ENCODE measurements around the gene CHST11.

CHST11 gene

DNA sequence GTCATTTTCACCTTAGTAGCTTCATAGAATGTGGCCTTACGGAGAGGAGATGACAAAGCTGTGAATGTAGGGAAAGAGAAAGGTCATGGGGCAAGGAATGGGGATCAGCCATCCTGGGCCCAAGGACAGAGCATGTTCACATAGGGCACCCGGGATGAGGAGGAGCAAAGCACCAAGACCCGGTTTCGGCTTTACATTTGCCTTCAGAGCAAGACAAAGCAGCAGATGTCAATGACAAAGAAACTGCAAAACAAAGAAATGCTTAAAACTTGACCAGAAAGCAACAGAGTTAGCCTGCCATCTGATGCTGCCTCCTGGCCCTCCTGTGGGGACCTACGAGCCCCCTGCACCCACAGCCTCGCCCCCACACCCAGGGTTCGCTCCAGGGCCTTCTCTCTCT lies 252.1 kb downstream of the CHST11 start:
- DNase-seq, result no peak

DNA sequence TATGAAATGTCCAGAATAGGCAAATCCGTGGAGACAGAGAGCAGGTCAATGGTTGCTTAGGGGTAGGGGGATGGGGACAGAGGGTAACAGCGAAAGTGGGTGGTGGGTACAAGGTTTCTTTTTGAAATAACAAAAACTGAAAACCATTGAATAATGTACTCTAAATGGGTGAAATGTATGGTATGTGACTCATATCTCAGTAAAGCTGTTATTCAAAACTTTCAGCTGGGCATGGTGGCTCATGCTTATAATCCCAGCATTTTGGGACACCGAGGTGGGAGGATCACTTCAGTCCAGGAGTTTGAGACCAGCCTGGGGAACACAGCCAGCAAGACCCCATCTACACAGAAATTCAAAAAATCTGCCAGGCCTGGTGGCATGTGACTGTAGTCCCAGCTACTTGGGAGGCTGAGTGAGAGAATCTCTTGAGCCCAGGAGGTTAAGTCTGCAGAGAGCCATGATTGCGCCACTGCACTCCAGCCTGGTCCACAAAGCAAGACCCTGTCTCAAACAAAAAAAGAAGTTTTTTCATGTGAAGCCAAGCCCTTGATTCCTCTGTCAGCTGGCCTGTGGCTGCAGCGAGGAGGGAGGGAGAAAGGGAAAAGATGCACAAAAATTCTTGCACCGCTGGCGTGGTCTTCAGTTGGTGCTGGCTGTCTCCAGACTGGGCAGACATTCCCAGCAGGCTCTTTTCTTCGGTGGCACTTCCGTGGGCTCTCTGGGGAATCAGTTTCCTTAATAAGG lies 253.1 kb downstream of the CHST11 start:
- DNase-seq, result no peak

DNA sequence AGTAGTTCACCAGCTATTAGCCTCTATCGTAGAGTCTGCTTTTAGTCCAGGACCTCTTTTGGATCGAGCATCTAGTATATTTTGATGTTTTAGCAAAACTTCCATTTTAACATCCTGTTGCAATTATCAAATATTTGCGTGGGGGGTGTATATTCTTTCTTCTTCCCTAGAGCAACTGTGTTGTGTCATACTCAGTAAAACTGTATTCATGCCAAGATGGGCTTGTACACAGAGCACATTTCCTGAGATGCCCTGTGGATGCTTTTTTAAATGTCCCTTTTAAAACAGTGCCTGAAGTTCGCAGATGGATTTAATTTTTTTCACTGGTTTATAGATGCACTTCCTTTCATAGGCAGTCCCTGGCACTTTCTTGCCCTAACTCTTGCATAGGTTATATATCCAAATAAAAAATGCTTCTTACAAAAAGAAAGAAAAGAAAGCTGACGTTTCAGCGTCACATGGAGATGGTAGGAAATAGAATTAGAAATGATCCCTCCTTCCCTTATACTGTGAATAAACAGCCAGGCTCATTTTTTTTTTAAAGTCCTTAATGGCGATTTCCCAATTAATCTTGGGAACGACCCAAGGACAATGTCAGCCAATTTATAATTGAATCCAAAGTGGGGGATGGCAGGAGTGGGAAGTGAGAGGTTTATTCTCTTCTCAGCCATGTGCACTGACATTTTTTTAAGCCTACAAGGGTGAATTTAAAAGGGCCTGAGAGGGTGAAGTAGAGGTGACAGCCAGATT lies 254.4 kb downstream of the CHST11 start:
- no peak for DNase-seq

DNA sequence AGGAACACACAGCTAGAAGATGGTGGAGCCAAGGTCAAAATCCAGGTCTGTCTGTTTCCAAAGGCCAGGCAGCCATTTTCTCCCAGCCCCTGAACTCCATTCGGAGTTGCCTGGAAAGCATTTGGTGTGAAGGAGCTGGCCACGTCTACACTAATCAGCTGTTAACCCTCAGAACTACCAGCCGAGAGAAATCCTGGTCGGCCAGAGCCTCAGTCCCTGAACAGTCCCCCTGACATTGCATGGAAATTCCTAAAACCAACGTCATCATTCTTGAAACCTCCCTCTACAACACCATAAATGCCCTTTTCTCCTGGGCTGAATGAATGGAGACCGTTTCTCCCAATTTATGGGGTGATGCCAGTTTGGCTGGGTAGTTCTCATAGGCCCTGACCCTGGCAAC lies 255.7 kb downstream of the CHST11 start:
- DNase-seq, result no peak

DNA sequence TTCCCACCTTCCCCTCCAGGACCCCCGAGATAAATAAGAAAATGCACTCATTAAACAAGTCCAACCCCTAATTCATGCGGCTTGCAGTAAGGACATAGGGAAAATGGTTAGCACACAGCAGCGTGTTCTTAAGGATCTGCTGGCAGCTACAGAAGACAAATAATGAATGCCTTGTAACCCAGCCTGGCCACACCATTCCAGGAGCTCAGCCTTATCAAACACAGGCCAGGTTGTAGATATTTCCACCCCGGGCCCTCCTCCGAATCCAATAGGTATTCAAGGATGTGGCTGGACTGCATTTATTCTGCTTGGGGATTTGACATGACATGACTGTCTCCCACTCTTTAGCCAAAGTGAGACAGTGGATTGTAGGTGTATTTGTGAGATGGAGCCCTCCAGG lies 256.2 kb downstream of the CHST11 start:
- DNase-seq, result no peak

DNA sequence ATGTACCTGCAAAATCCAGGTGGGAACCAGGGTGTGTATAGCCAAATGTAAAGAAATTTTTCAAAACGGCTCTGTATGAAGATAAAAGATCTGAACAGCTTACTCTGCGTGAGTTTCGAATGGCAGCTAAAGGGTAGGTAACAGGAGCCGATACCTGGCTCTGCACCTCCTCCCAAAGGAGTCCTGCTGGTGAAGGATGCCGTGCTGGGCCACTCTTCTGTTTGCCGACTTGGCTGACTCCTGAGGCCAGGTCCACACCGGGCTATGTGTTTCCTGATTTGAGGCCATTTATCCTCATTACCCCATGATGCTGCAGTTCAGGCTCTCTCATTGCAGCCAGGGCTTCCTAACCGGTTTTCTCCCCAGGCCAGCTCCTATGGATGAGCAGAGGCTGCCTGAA lies 256.7 kb downstream of the CHST11 start:
- no peak for DNase-seq

DNA sequence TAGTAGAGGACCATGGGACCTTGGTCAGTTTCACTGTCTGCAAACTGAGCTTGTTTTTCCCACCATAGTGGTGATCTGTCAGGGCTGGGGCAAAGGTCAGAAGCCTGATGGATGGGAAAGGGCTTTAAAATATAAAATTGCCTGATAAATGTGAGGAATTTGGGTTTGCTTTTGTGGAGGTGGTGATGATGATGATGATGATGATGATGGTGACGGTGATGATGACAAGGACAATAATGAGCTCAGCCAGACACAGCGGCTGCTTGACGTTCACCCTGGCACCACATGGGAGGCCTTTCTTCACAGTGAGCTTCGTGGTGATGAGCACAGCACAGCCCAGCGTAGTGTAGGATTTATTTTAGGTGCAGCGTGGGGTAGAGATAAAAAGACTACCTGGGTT lies 257.6 kb downstream of the CHST11 start:
- DNase-seq, result no peak

DNA sequence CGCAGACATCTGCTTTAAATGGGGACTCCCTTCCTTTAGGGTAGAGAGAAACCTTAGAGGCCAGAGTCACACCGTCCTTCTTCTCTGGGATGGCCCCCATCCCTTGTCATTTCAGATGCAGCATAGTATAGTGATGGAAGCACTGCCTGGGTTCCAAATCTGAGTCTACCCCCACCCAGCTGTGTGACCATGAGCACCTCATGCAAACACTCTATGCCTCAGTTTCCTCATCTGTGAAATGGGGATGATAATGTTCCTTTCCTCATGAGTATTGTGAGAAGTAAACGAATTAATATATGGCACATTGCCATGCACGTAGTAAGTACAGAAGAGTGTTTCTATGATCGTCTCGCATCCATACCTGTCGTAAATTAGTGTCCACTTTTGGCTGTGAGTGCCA lies 259.4 kb downstream of the CHST11 start:
- no peak for DNase-seq

DNA sequence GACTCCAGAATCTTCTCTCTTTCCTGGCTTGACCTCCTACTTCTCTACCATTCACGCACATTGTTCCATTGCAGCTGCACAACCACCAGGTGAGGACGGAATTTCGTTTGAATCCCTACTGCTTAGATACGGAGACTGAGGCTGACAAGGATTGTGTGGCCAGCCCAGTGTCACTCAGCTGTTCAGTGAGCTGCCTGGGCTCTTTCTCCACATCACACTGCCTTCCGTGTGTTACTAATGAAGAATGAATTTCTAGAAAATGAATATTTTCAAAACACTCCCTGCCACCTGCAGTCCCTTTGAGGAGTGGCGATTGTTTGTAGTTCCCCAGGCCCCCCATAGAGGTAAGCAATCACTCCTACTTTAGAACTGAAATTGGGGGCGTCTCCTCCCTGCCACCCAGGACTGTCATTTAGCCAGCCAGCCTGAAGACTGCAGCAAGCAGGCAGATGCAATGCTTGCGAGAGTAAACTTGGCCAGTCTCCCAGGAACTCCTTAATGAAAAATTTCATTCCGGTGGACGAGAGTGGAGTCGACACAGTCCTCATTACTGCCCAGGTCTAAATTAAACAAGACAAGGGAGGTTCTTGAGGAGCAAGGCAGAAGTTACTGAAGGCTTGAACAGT lies 261.7 kb downstream of the CHST11 start:
- no peak for DNase-seq

DNA sequence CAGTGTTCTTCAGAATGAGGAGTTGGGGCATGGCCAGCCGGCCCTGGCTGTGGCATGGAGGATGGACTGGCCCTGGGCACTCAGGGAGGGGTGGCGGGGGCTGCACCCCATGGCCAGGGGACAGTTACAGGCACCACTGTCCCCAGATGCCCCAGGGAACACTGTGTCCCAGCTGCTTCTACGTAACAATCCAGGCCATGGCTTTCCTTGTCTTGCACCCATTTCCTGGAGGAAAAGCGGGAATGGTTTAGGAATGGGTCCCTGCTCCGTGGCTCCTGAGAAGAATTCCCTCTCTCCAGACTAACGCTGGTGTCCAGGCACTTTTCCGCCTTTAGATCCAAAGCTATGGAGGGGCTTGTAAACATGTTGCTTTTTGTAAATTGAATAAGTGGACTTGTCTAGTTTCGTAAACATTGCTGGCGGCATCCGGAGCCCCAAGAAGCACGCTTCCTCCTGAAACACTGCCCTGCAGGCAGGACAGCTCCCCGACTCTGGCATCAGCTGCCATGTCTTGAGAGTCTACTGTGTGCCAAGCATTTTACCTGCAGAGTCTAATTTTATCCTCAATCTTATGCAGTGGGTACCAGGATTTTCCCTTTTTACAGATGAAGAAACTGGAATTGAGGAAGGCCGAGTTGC lies 263.1 kb downstream of the CHST11 start:
- DNase-seq, result no peak

DNA sequence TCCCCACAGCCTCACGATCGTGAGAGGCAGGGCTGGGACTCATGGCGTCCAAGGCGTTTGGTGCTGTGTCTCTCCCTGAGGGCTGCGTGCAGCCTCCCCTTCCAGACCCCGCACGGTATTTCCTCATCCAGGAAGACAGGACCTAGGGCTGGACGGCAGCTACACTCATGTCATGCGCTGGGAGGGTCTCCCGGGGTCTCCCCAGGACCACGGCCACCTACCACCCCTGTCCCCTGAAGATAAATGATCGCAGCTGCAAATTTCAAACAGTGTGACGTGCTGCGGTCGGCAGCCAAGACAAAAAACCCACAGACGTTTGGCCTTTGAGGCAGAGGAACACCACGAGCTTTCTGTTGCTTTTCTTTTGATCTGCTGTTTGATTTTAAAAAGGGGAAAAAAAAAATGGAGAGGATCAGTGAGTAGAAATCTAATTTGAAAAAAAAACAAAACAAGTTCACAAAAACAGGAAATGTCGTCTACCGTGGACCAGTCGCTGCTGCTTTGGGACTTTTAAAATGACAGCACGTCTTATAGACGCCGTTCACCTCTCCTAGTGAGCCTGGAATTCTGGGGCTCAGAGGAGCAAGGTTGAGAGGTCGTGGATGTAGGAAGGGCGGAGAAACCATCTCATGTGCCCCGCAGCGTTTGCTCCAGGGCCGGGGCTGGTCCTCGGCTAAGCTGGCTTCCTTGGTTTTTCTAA lies 263.7 kb downstream of the CHST11 start:
- peak; percentile 48 for DNase-seq

DNA sequence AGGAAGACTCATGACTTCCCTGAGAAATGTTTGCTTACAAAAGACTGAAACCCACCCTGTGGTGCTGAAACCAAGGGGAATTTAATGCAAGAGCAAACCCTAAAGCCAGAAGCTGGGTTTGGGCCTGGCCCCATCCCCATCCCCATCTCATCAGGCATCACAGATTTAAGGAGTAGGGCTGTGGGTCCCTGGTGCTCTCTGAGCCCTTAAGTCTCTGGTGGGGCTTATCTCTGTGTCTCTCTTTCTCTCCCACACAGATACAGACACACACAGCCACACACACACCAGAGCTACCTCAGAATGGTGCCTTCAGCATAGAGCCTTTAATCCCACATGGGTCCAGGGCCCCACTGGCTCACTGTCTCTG lies 264.3 kb downstream of the CHST11 start:
- DNase-seq, result no peak

DNA sequence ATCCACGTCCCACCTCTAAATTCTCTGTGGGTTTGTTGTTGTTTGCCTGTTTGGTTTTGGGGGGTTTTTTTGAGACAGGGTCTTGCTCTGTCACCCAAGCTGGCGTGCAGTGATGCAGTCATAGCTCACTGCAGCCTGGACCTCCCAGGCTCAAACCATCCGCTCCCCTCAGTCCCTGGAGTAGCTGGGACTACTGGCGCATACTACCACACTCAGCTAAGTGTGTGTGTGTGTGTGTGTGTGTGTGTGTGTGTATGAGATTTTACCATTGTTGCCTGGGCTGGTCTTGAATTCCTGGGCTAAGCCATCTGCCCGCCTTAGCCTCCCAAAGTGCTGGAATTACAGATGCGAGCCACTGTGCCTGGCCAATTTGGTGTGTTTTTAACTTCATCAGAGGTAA lies 265.2 kb downstream of the CHST11 start:
- no peak for DNase-seq

DNA sequence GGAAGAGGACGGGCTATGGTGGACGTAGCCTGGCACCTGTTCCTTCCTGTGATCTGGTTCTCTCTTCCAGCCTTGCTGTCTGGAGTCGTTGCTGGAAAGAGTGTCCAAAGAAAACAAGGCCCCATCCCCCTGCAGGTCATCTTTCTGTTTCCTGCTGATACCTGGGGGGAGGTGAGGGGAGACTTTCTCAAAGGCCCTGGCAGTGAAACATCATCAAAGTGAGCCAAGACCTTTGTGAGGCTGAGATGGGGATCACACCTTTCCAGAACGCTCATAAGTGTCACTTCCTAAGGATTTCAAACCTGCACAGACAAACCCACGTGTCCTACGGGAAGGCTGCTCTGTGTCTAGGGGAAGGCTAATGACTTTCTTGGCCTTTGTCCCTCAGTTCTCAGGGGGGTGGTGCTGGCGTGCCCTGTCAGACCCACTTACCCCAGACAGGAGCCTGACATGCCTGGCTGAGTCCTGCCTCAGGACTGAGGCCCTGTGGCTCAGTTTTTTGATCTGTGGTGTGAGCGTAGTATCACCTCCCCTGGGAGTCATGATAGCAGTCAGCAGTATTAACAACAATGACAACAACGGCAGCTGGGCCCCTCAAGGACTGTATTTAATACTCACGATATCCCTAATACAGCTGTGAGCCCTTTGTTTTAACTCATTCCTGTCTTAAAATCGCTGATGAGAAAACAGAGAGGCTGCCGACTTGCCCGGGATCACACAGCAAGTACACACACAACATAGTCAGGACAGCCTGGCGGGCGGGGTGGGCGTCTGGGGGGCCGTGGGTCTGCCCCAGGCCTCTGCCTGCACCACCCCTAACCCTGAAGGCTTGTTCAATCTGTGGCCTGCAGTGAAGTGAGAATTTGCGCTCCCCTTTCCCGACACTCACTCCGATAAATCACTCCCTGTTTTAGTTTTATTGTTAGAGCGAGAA lies 266.1 kb downstream of the CHST11 start:
- DNase-seq, result no peak

DNA sequence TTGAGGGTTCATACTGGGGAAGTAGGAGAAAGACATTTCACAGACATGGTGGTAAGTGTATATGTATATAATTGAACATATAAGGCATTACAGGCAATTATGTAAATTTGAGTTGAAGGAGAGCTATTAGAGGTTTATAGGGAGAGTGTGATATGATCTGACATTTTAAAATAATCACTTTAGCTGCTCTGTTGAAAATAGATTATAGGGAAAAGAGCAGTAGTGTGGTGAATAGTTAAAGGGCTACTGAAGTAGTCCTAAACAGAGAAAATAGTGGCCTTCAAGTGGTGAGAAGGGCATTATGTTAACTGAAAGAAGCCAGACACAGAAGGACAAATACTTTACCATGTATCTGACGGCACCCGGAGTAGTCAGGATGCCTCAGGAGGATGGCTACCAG lies 267.1 kb downstream of the CHST11 start:
- DNase-seq, result no peak

DNA sequence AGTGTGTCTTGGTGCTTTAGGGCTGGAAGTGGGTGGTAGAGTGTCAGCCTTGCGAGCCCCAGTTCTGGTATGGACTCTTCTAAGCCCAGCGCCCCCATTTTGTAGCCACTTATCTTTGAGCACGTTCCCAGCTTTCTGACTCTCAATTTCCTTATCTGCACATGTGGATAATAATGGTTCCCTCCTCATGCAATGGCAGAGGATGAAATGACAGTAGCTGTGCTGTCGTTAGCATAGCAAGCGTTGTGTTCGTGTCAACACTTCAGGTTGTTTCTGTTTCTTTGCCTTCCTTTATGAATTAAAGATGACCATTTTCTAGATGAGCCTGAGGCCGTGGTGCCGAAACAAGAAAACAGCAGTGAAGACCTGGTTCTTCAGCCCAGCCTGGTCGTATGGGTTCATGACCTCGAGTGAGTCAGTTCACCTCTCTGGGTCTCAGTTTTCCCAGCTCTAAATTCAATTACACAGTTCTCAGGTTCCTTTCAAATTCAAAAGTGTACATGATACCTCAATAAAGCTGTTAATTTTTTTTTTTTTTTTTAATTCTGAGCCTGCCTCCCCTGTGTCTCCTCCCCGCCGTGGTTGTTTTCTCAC lies 268.3 kb downstream of the CHST11 start:
- no peak for DNase-seq

DNA sequence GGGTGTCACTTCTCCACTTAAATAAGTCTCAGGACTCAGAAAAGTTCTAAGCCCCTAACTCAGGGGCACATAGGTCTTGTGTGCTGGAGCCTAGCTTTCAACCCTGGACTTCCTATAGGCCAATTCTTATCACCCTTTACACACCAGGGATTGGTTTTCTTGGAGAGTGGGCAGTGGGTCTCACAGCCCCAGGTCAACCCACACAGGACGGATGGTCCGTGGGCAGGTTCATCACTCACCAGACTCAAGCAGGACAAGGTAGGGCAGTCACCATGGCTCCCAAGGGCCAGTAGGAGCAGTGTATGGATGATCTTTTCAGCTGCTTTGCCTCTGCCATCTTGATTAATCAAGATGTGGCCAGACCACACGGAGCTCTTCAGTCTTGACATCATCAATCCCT lies 268.9 kb downstream of the CHST11 start:
- DNase-seq, result no peak

DNA sequence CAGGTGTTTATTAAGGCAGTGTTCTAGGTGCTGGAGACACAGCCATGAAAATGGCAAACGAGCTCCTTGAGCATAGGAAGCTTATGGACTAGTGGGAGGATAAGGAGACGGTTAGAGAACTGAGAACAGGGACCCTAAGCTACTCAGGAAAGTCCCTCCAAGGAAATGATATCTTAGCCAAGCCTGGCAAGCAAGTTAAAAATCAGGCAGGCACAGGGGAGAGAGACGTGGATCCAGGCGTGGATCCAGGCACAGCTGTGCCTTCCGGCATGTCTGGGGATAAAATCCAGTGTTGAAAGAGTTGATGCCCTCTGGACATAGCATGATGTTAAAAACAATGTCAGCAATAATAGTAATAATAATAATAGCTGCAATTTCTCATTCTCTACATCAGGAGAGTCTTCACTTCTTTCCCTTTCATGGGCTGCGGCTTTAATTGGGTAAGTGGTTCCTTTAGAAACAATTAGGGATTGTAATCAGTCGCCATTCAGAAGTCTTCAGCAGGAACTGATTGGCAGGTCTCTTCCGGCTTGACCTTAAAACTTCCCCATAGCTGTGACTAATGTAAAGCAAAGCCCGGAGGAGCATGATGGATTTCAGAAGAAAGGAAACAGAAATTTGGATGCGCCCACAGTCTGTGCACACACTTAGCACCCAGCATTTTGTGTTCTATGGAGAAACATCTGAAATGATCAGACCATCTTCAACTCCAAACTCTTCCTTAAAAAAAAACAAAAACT lies 271.1 kb downstream of the CHST11 start:
- DNase-seq, result no peak

DNA sequence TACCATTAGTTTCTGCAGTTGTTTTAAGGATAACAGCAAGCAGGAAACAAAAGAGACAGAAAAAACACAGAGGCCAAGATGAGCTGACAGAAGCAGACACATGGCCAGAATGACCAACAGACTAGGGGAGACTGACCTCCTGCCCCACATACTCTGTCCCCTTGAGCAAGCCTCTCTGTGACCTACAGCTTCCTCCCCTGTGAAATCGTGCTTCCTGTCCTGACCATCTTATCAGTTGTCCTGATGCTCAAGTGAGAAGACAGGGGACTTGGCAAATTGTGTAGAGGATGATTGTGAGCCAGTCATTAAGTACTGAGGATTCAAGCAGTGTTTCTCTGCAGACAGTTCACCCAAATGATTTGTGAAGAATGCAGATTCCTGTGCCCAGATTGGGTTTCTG lies 272.3 kb downstream of the CHST11 start:
- no peak for DNase-seq

DNA sequence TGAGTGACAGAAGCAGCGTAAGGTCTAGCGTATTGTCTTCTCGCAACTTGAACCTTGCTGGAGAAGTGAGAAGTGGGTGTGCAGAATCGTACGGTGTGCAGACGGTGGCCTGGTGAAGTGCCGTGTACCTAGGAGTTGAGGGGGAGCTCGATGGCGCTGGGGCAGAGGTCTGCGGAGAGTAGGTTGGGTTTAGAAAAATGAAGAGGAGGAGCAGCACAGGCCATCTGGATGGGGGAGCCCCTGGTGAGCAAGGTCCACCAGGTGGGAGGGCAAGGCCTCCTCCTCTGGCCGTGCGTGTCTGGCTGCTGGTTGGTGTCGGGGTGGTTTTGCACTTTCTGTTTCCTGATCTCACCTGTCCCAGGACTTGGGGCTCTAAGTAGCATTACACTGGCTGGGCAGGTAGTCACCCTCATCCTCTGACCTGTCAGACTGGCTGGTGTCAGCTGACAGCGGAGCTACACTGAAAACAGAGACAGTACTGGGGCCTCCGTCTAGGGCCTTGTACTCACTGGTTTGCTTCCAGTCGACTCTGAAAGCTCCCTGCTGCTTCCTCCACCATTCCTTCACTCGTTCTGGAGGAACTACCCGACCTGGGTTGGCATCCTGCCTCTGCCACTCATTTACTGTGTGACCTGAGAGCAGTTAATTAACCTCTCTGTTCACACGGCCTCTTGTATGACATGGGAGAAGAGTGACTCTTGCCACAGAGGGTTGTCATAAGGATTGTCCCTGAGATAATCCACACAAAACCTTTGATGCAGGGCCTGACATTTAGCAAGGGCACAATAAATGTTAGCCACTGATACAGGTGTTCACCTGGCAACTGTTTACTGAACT lies 273.1 kb downstream of the CHST11 start:
- no peak for DNase-seq

Data from stimulated activated CD4-positive, alpha-beta T cell treated with anti-CD3 and anti-CD28 coated beads, Interleukin-4, amount 100 ng/mL, for 1 hour (primary cell).